IPS DF 19.7 (cell line): ENCODE data around the gene MYO1C.
"Not testable (repeated sequence)": the region's sequence is repeated elsewhere in the genome, so short reads cannot be mapped to it uniquely, and the experiment has no call there.

ENCODE experiments used
- DNase-seq: peaks from one replicate; pipeline ENCODE4 v3.0.0-alpha.2; 2013; ENCODE audit warnings: low read depth, low spot score

Gene MYO1C

DNA sequence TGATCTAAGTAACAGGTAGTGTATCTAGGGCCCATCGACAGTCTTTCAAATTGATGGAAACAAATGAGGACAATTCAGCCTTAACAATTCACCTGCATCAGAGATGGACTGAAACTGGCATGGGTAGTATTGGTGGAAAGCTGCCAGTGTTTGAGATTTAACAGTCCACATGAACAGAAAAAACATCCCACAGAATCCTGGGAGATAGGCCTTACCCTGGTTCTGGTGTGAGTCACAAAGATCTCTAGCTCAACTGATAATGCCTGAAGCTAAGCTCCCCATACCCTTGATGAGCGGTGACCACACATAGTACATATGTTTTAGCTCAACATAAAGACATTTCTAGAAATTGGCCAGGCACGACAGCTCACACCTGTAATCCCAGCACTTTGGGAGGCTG is 58.3 kb downstream of the MYO1C start:
- DNase-seq = no peak

GRCh38 chr17:1431631-1432104 is 60.8 kb downstream of the MYO1C start:
- no peak for DNase-seq

- DNase-seq = no peak
Measured at GRCh38 chr17:1423456-1424135, 68.9 kb downstream of the MYO1C start.

DNA sequence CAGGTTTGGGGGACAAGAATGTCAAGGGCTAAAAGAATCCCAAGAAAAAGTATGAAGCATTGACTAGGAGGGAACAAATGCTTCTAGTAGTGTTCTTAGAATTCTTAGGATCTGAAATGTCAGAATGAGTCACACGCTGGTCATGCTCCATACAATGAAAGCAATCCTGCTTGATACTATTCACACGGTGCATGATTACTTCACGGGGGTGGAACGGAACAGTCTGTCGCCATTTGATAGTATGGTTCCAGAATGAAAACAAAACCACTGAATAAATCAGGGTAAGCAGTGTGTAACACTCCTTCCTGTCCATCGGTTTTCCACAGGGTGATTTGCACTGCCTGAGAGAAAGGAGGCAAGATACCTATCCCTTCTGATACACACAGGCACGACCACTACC is 69.6 kb downstream of the MYO1C start:
- no peak for DNase-seq

- DNase-seq = no peak
Measured at GRCh38 chr17:1421470-1421869, 71.0 kb downstream of the MYO1C start.

GRCh38 chr17:1420981-1421380 is 71.5 kb downstream of the MYO1C start:
- DNase-seq = no peak

- DNase-seq = no peak
Measured at GRCh38 chr17:1420163-1420562, 72.3 kb downstream of the MYO1C start.

GRCh38 chr17:1418476-1418875 is 74.0 kb downstream of the MYO1C start:
- DNase-seq = not testable (repeated sequence)

- DNase-seq = no peak
Measured at GRCh38 chr17:1416414-1416813, 76.1 kb downstream of the MYO1C start.

DNA sequence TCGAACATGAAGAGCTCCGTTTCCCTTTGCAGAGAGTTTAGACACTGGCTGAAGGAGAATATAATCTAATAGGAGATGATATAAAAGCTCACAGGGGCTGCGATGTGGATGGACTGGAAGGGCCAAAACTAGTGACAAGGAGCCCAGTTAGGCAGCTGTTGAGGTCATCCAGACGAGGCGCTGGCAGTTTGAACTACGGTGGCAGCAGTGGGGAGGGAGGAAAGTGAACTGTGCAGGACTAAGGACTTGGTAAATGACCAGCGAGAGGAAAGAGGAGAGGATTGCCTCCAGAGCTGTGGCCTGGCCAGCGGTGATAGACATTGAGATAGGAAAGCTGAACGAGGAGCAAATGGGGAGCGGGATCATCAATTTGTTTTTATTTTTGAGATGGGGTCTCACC is 77.9 kb downstream of the MYO1C start:
- DNase-seq = no peak
